SK-MEL-5 (cell line): ENCODE measurements around the gene ALDH1L2. TPM values are rescaled to one million over a fixed set of nuclear protein-coding genes. Genes with fewer than 3 reads are reported as not detected.
A peak's percentile ranks its signal among the peaks of the same experiment; 100 is the strongest.

Experiments used
- DNase-seq: peaks from one replicate; pipeline ENCODE4 v3.0.0-alpha.2; 2016; ENCODE audit warnings: low read depth, low spot score
- in situ Hi-C: cut with HindIII; loops from 2 replicates; pipeline ENCODE4 v1.10.0; 2016; ENCODE audit warnings: low sequenced_read_pairs, high pct_unique_total_duplicates, low pct_unique_long_range_greater_than_20kb
- total RNA-seq: library from RNA; depleted of rRNA; stranded (reverse); fragments of >200 nt; shearing (Covaris generic); gene quantifications from 2 replicates; pipeline ENCODE4 v1.2.3, GENCODE V29; 2014

Gene ALDH1L2
- total RNA-seq, 1 experiment from 2014 or later: 4.2 TPM

DNA sequence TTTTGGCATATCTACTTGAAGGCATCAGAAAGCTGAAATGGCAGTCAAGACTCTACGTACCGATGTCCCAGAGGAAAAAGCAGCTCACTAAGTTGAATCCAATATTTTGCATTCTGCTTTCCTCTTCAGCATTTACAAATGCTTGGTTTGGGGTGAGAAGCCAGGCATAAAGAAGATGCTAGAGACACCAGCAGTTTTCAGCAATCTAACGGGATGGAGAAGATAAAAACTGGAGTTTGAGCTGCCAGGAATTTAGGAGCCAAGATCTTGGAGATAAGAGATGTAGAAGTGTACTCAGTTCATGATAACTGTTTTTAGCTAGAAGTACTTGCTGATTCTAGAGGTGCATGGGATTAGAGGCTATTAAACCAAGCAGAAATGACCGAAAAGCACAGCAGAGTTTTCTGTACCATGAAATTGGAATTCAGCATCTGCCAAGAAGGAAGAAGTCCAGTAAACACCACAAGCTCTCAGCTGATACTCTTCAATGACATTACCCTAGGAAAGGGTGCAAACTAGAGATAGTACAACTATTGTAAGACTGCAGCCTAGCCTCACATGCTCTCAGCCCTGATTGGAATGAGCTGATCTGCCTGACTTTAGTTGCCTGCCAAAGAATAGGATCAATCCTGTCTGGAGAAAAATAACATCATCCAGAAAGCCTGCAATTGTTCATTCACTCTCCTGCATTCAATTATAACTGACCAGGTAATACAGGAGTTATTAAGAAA, 7.4 kb upstream of the ALDH1L2 start:
- DNase-seq: peak; percentile 60
- in situ Hi-C loops: no loop called here

- in situ Hi-C loops: no loop called here
- DNase-seq: no peak
Observed at GRCh38 chr12:105090361-105090760, 6.1 kb upstream of the ALDH1L2 start.

- DNase-seq: no peak
- in situ Hi-C loops: no loop called here
Observed at GRCh38 chr12:105089817-105090216, 5.6 kb upstream of the ALDH1L2 start.

DNA sequence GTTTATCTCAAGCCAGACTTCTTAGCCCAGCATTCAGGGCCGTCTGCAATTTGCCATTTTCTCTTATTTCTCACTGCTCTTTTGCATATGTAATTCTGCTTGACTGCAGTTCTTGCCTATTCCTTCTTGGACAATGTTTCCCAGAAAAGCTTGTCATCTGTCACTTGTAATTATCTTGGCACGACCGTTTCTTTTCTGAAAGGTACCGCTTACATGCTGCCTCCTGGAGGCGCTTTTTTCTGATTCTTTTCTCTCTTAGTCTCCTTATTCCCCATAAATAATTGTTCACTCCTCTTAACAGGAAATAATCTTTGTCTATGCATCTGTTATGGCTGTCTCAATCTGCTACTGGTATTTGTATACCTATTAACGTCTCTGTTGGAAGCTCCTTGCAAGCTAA, 1.2 kb upstream of the ALDH1L2 start:
- DNase-seq: no peak
- in situ Hi-C loops: no loop called here

DNA sequence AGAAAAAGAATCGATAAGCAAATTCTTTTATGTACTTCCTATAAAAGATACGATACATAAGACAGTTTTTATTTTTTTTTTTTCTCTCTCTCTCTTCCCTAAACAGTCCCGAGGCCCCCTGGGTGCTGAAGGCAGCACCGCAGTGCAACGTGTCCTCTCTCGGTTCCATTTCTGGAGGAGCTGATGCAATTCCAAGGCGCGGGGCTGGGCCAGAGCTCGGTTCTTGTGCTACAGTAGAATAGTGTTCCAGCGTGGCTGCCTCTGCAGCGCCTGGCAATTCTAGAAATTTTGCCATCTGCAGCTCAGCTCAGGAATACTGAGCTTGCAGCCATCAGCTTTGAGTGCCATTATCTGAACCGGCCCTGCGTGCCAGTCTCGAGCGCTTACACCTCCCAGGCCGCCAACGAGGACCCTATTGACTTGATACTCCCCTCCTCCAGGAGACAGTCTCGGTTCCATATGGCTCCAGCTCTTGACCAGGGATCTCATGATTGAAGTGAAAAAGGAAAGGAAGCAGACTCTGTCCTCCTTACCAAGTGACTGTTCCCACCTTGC, 630 bp downstream of the ALDH1L2 start:
- DNase-seq: peak; percentile 57
- in situ Hi-C loops: no loop called here

DNA sequence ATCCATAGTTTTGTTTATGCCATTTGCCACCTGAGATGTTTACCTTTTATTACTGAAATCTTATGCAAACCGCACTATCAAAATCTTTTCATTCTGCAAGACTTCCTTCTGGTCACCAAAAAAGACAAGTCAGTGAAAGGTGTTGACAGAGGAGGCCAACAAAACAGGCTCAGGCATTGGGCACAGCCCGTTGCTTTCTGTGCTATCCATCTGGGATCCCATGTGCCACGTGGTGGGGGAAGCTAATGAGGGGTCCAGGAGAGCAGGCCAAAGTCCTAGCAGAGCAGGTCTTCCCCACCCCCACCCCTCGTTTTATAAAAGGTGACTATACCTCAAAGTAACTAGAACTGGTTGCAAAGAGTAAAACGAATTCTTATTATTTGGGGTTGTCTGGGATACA, 1.2 kb downstream of the ALDH1L2 start:
- in situ Hi-C loops: no loop called here
- peak; percentile 6 for DNase-seq

- no peak for DNase-seq
- in situ Hi-C loops: no loop called here
Observed at GRCh38 chr12:105078712-105079570, 5.3 kb downstream of the ALDH1L2 start.

DNA sequence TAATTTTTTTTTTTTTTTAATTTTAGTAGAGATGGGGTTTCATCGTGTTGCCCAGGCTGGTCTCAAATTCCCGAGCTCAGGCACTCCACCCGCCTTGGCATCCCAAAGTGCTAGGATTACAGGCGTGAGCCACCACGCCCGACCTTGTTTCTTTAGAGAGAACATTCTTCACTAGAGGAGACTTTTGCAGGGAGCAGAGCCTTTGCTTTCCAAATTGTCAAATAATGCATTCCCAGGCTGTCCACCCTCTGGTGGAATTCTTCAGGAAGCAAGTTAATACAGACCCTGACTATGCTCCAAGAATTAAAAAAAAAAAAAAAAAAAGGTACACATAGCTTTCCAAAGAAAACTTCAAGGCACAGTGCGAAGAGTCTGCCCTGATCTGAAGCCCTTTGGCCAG, 6.8 kb downstream of the ALDH1L2 start:
- DNase-seq: no peak
- in situ Hi-C loops: no loop called here

DNA sequence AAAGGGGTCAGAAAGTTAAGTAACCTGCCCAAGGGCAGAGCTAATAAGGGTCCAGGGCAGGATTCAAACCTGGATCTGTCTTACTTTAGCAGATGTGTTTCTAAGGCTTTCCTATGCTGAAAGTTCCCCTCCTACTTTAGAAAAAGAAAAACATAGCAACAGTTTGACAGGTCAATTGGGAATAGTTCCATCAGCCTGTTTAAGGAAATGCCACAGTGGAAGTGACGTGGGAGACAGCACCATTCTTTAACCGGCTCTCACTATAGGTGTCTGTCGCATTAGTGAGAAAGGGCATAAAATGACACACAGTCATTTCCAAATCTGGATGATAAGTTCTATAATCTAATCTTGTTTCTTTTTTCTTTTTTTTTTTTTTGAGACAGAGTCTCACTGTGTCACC, 7.3 kb downstream of the ALDH1L2 start:
- in situ Hi-C loops: no loop called here
- no peak for DNase-seq

DNA sequence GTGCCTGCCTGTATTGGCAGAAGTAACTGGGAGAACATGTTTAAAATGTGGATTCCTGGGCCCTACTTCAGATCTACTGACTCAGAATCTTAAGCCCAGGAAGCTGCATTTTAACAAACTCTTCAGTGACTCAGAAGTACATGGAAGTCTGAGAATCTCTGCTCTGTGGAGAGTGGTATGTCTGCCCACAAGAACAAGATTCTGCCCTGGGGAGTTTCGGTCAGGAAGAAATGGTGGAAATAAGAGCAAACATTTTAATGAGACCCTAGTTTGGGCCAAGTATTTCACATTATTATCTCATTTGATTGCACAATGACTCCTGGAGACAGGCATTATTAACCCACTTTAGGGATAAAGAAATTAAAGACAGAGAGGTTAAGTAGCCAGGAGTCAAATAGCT, 8.2 kb downstream of the ALDH1L2 start:
- DNase-seq: peak; percentile 16
- in situ Hi-C loops: no loop called here

DNA sequence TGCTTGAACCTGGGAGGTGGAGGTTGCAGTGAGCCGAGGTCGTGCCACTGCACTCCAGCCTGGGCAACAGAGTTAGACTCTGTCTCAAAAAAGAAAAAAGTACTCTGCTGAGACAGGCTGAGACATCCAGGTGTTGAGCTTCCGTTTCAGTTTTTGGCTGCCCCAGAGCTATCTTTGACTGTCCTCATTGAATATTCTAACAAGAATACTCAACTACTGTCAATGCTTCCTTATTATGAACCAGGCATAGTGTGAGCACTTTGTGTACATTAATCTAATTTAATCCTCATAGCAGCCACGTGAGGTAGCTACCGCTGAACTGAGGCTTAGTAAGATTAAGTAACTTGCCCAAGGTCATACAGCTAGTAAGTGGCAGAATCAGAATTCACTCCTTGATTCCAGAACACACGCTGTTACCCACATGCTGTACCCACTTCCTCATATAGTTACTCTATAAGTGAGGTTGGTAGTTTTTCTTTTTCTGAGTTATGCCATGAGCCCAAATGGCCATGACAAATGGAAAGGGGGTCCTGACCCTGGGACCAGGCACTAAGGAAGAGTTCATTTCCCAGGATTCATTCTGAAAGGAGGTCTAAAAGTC, 11.3 kb downstream of the ALDH1L2 start:
- in situ Hi-C loops: no loop called here
- DNase-seq: no peak

- DNase-seq: no peak
- in situ Hi-C loops: no loop called here
Observed at GRCh38 chr12:105071981-105072380, 12.3 kb downstream of the ALDH1L2 start.

DNA sequence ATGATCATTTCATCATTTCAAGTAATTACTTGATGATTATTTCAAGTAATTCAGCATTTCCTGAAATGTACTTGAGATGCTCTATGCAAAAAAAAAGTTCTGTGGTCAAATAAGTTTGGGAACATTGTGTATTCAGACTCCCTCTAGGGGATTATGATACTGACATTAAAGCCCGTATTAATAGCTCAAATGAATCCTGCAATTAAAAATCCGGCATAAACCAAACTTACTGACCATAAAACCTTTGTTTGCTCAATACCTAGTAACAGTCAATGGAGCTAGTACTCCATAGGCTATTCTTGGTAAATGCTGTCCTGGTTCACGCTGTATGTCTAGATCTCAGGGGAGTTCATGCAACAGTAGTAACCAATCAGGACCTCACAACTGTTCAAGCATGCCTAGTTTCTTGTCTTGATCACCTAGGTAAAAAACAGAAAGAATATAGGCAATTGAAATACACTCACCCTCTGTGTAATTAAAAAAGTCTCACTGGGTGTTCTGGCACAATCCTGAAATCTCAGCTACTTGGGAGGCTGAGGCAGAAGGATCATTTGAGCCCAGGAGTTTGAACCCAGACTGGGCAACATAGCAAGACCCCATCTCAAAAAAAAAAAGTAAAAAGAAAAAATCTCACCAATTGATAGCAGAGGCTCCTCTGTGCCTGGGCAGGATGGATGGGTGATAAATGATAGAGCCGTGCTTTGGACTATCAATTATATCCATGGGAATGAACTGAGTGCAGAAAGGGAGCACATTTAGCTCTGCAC, 14.1 kb downstream of the ALDH1L2 start:
- in situ Hi-C loops: no loop called here
- DNase-seq: no peak

GRCh38 chr12:105067511-105068031, 16.7 kb downstream of the ALDH1L2 start:
- DNase-seq: no peak
- in situ Hi-C loops: no loop called here

GRCh38 chr12:105064564-105065178, 19.6 kb downstream of the ALDH1L2 start:
- in situ Hi-C loops: no loop called here
- no peak for DNase-seq

- DNase-seq: no peak
- in situ Hi-C loops: no loop called here
Observed at GRCh38 chr12:105060715-105061378, 23.4 kb downstream of the ALDH1L2 start.

DNA sequence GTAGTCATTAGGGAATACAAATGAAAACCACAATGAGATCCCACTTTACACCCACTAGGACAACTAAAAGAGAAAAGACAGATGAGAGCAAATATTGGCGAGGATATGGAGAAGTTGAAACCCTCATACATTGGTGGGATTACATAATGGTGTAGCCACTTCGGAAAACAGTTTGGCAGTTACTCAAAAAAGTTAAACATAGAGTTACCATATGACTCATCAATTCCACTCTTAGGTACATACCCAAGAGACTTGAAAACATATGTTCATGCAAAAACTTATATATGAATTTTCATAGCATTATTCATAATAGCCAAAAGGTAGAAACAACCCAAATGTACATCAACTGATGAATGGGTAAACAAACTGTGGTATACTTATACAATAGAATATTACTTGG, 27.1 kb downstream of the ALDH1L2 start:
- in situ Hi-C loops: no loop called here
- DNase-seq: no peak
